Measurements from ENCODE around the gene PDE8B.

- TF ChIP-seq, protein P1, sequence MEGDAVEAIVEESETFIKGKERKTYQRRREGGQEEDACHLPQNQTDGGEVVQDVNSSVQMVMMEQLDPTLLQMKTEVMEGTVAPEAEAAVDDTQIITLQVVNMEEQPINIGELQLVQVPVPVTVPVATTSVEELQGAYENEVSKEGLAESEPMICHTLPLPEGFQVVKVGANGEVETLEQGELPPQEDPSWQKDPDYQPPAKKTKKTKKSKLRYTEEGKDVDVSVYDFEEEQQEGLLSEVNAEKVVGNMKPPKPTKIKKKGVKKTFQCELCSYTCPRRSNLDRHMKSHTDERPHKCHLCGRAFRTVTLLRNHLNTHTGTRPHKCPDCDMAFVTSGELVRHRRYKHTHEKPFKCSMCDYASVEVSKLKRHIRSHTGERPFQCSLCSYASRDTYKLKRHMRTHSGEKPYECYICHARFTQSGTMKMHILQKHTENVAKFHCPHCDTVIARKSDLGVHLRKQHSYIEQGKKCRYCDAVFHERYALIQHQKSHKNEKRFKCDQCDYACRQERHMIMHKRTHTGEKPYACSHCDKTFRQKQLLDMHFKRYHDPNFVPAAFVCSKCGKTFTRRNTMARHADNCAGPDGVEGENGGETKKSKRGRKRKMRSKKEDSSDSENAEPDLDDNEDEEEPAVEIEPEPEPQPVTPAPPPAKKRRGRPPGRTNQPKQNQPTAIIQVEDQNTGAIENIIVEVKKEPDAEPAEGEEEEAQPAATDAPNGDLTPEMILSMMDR (IDR thresholded peaks at IDR 0.05; ENCODE audit: low read depth, low read length, missing input control) = no peak
- TF ChIP-seq, protein P2, sequence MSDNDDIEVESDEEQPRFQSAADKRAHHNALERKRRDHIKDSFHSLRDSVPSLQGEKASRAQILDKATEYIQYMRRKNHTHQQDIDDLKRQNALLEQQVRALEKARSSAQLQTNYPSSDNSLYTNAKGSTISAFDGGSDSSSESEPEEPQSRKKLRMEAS (IDR thresholded peaks at IDR 0.05) = no peak
- no peak for TF ChIP-seq YY1 (IDR thresholded peaks at IDR 0.05)
- TF ChIP-seq TAF1 (conservative IDR thresholded peaks at IDR 0.05) = no peak
- no peak for TF ChIP-seq GABPA (IDR thresholded peaks at IDR 0.05 in 1 of 2, conservative IDR thresholded peaks at IDR 0.05 in 1 of 2)
- TF ChIP-seq RAD21 (IDR thresholded peaks at IDR 0.05) = no peak
- TF ChIP-seq, protein P3, sequence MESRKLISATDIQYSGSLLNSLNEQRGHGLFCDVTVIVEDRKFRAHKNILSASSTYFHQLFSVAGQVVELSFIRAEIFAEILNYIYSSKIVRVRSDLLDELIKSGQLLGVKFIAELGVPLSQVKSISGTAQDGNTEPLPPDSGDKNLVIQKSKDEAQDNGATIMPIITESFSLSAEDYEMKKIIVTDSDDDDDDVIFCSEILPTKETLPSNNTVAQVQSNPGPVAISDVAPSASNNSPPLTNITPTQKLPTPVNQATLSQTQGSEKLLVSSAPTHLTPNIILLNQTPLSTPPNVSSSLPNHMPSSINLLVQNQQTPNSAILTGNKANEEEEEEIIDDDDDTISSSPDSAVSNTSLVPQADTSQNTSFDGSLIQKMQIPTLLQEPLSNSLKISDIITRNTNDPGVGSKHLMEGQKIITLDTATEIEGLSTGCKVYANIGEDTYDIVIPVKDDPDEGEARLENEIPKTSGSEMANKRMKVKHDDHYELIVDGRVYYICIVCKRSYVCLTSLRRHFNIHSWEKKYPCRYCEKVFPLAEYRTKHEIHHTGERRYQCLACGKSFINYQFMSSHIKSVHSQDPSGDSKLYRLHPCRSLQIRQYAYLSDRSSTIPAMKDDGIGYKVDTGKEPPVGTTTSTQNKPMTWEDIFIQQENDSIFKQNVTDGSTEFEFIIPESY (IDR thresholded peaks at IDR 0.05) = no peak
- no peak for TF ChIP-seq REST (IDR thresholded peaks at IDR 0.05)
- no peak for TF ChIP-seq EGR1 (IDR thresholded peaks at IDR 0.05; ENCODE audit: low read depth in 2 of 2)
- TF ChIP-seq RXRA (IDR thresholded peaks at IDR 0.05) = no peak
- no peak for TF ChIP-seq JUND (IDR thresholded peaks at IDR 0.05)
- TF ChIP-seq, protein P4, sequence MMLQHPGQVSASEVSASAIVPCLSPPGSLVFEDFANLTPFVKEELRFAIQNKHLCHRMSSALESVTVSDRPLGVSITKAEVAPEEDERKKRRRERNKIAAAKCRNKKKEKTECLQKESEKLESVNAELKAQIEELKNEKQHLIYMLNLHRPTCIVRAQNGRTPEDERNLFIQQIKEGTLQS (IDR thresholded peaks at IDR 0.05) = no peak
- no peak for TF ChIP-seq FOXA1 (IDR thresholded peaks at IDR 0.05)
- no peak for TF ChIP-seq SP1 (IDR thresholded peaks at IDR 0.05)
Measured at GRCh38 chr5:77318060-77318459, 107.6 kb downstream of the PDE8B start.
